GM12878 (cell line): ENCODE results near the gene CTNNA3. TPM values are rescaled to one million over a fixed set of nuclear protein-coding genes. Genes with fewer than 3 reads are reported as not detected.

Experiments used
- ATAC-seq: fragments of 200-7000 bp; cut with Tn5 transposase; 3 replicates; pipeline ENCODE4 v1.9.1; 2020; ENCODE audit warnings: mild to moderate bottlenecking, moderate library complexity
- BruUV-seq: library from RNA; stranded (reverse); fragments of 400-500 nt; replicated peaks from 2 replicates; lab custom pipeline; 2021; lab: Mats Ljungman, UMichigan
- CTCF ChIA-PET: fragments of 300-600 bp; sonication (Branson Sonifier 250); formaldehyde crosslinking; extraction: SDS; loops from one replicate; lab custom pipeline; 2021; ENCODE audit warnings: inconsistent platforms; lab: Yijun Ruan, JAX
- POLR2A ChIA-PET: fragments of 350-600 bp; formaldehyde crosslinking; extraction: SDS; loops from one replicate; lab custom pipeline; 2021; ENCODE audit warnings: inconsistent platforms; lab: Charles Lee
- RAD21 ChIA-PET: fragments of 300-600 bp; sonication (Branson Sonifier 250); formaldehyde crosslinking; loops from one replicate; lab custom pipeline; 2023; ENCODE audit warnings: antibody characterized with exemption; ENCODE audit not compliant: unreplicated experiment; lab: Charles Lee
- SMC1A ChIA-PET: fragments of 300-600 bp; sonication (Branson Sonifier 250); formaldehyde crosslinking; loops from one replicate; lab custom pipeline; 2023; ENCODE audit not compliant: unreplicated experiment, uncharacterized antibody; lab: Charles Lee
- DNase-seq: peaks from one replicate; pipeline ENCODE4 v3.0.0-alpha.2; 2011; ENCODE audit warnings: low read depth, low spot score
- FAIRE-seq: peaks from 3 replicates; lab custom pipeline; 2011; peaks lifted over from hg19 to GRCh38; lab: Jason Lieb, UNC
- H2AFZ ChIP-seq: 2 replicates; pipeline ENCODE4 v1.6.0; 2011; ENCODE audit warnings: low read depth, low read length, control low read depth; ENCODE audit not compliant: control insufficient read depth
- H3K27ac ChIP-seq: 2 replicates; pipeline ENCODE4 v1.5.1; 2011; ENCODE audit warnings: control low read depth; ENCODE audit not compliant: control insufficient read depth, insufficient read depth
- H3K27me3 ChIP-seq, 2 experiments: replicated peaks in 1 of 2; 2 replicates each; pipeline versions ENCODE4 v1.6.0 to v1.6.1; 2011; ENCODE audit warnings: low read length in 1 of 2; ENCODE audit not compliant: control insufficient read depth in 2 of 2, insufficient read depth in 2 of 2
- H3K36me3 ChIP-seq, 2 experiments: 2 replicates each; pipeline ENCODE4 v1.5.1; 2011; ENCODE audit warnings: low read length in 1 of 2; ENCODE audit not compliant: control insufficient read depth in 2 of 2, insufficient read depth in 2 of 2
- H3K4me1 ChIP-seq: 2 replicates; pipeline ENCODE4 v1.6.1; 2011; ENCODE audit warnings: mild to moderate bottlenecking, low read length, moderate library complexity, mixed read lengths; ENCODE audit not compliant: control insufficient read depth, insufficient read depth
- H3K4me2 ChIP-seq: 2 replicates; pipeline ENCODE4 v1.6.0; 2011; ENCODE audit warnings: control low read depth; ENCODE audit not compliant: control insufficient read depth, insufficient read depth
- H3K4me3 ChIP-seq: fragments of 200-600 bp; sonication (generic); 2 replicates; pipeline ENCODE4 v1.5.1; 2016
- H3K79me2 ChIP-seq: 2 replicates; pipeline ENCODE4 v1.6.0; 2011; ENCODE audit warnings: low read length; ENCODE audit not compliant: control insufficient read depth, insufficient read depth
- H3K9ac ChIP-seq: 2 replicates; pipeline ENCODE4 v1.8.0; 2011; ENCODE audit warnings: low read length, control low read depth, mixed read lengths; ENCODE audit not compliant: control insufficient read depth, insufficient read depth
- H3K9me3 ChIP-seq: replicated peaks from 3 replicates; pipeline ENCODE4 v1.5.1; 2011; ENCODE audit warnings: mild to moderate bottlenecking, low read length; ENCODE audit not compliant: control insufficient read depth, insufficient read depth
- H4K20me1 ChIP-seq: 2 replicates; pipeline ENCODE4 v1.6.0; 2011; ENCODE audit not compliant: control insufficient read depth, insufficient read depth
- ATF7 ChIP-seq: fragments of 450-650 bp; IDR thresholded peaks from 2 replicates; pipeline ENCODE4 v1.6.1; 2016; ENCODE audit warnings: low read depth, mild to moderate bottlenecking
- CBFB ChIP-seq: IDR thresholded peaks from 2 replicates; pipeline ENCODE4 v1.6.1; 2016; ENCODE audit warnings: antibody characterized with exemption, low read depth
- E2F8 ChIP-seq: fragments of 450-650 bp; IDR thresholded peaks from 2 replicates; pipeline ENCODE4 v1.6.1; 2018; ENCODE audit warnings: mild to moderate bottlenecking, low read depth, moderate library complexity; ENCODE audit not compliant: partially characterized antibody
- EED ChIP-seq: sonication (generic); IDR thresholded peaks from 2 replicates; pipeline ENCODE4 v1.6.1; 2016; ENCODE audit warnings: antibody characterized with exemption, low read depth
- JUNB ChIP-seq: IDR thresholded peaks from 2 replicates; pipeline ENCODE4 v1.6.1; 2016; ENCODE audit warnings: antibody characterized with exemption, mild to moderate bottlenecking
- KLF5 ChIP-seq: fragments of 450-650 bp; IDR thresholded peaks from 2 replicates; pipeline ENCODE4 v1.6.1; 2014; ENCODE audit warnings: mild to moderate bottlenecking; ENCODE audit not compliant: partially characterized antibody
- MEF2B ChIP-seq: fragments of 450-650 bp; IDR thresholded peaks from 2 replicates; pipeline ENCODE4 v1.6.1; 2018; ENCODE audit warnings: mild to moderate bottlenecking, moderate library complexity; ENCODE audit not compliant: partially characterized antibody, poor library complexity, severe bottlenecking
- PKNOX1 ChIP-seq: fragments of 450-650 bp; IDR thresholded peaks from 2 replicates; pipeline ENCODE4 v1.6.1; 2016; ENCODE audit warnings: mild to moderate bottlenecking
- POU2F2 ChIP-seq: IDR thresholded peaks from 3 replicates; pipeline ENCODE4 v1.6.1; 2011; ENCODE audit warnings: low read depth, mild to moderate bottlenecking, low read length, borderline replicate concordance
- PRDM15 ChIP-seq: fragments of 450-650 bp; formaldehyde crosslinking; IDR thresholded peaks from 2 replicates; pipeline ENCODE4 v1.4.0; 2020; ENCODE audit warnings: mild to moderate bottlenecking, moderate library complexity
- RB1 ChIP-seq: fragments of 450-650 bp; formaldehyde crosslinking; IDR thresholded peaks from 2 replicates; pipeline ENCODE4 v1.6.1; 2017; ENCODE audit warnings: mild to moderate bottlenecking, borderline replicate concordance
- RUNX3 ChIP-seq: IDR thresholded peaks from 2 replicates; pipeline ENCODE4 v1.6.1; 2012; ENCODE audit warnings: low read length, inconsistent platforms
- SREBF2 ChIP-seq: IDR thresholded peaks from 2 replicates; pipeline ENCODE4 v1.6.1; 2012; ENCODE audit warnings: mild to moderate bottlenecking, low read length
- YY1 ChIP-seq: IDR thresholded peaks from 2 replicates; pipeline ENCODE4 v1.6.1; 2011; ENCODE audit warnings: low read depth, mild to moderate bottlenecking, low read length
- ZNF384 ChIP-seq: IDR thresholded peaks from 2 replicates; pipeline ENCODE4 v1.6.1; 2012; ENCODE audit warnings: low read depth, mild to moderate bottlenecking, low read length, improper control_type of control experiment, borderline replicate concordance
- ZSCAN29 ChIP-seq: fragments of 450-650 bp; IDR thresholded peaks from 2 replicates; pipeline ENCODE4 v1.6.1; 2017; ENCODE audit warnings: mild to moderate bottlenecking, moderate library complexity
- WGBS: methylation state at CpG from one replicate; pipeline ENCODE4 v1.1.6; 2016; ENCODE audit warnings: low lambda C conversion rate; ENCODE audit not compliant: insufficient replicate concordance, insufficient coverage; ENCODE audit errors: missing lambda C conversion rate; 5-methylcytosine and 5-hydroxymethylcytosine counted together
- in situ Hi-C: fragments of 300-500 bp; cut with MboI; formaldehyde crosslinking; loops from 9 replicates; pipeline ENCODE4 v1.14.3; 2018; ENCODE audit warnings: mixed read lengths
- intact Hi-C: fragments of 100-400 bp; cut with micrococcal nuclease; formaldehyde crosslinking; loops from one replicate; pipeline ENCODE4 v1.14.2; 2022; ENCODE audit not compliant: unreplicated experiment
- polyA plus RNA-seq, 11 experiments: library from polyadenylated mRNA; depleted of rRNA in 4 of 11; unstranded in 6 of 11; stranded (reverse) in 5 of 11; fragments of >200 nt; fragmentation: Nextera tagmentation in 4 of 11; fragmentation: Illumina TruSeq in 1 of 11; extraction: Ambion mirVana in 4 of 11; extraction: Trizol in 1 of 11; gene quantifications; 1 replicate in 1 of 11; 2 replicates in 10 of 11; pipeline versions ENCODE4 v1.2.1 to v1.2.3, GENCODE V29; 2011 to 2016; ENCODE audit warnings: inconsistent platforms in 2 of 11, missing spikeins in 2 of 11, low read depth in 1 of 11
- total RNA-seq, 4 experiments: library from RNA; depleted of rRNA in 3 of 4; stranded (reverse); fragments of >200 nt in 3 of 4; fragmentation: Illumina TruSeq in 1 of 4; extraction: Trizol in 1 of 4; gene quantifications; 2 replicates each; pipeline versions ENCODE4 v1.2.1 to v1.2.3, GENCODE V29; 2013 to 2021

Gene CTNNA3
- total and polyA plus RNA-seq, 10 of the 15 experiments (the other 5 are each of a cell fraction or from before 2014, with no cell fraction given) = under 0.01 to 4.5 (median 0.22) TPM; not detected in 2

GRCh38 chr10:66837335-66837734 lies 858.7 kb downstream of the CTNNA3 start (continued):
- TF ChIP-seq CBFB (no peak), YY1 (no peak), RUNX3 (no peak)

GRCh38 chr10:66836771-66837170 lies 859.2 kb downstream of the CTNNA3 start:
- no peak overlapping the region for H3K27ac ChIP-seq
- no peaks in the 10 kb centered on the region for H3K79me2 ChIP-seq
- intact Hi-C loops (no loop called here), in situ Hi-C loops (no loop called here)
- FAIRE-seq (no peak), DNase-seq (no peak), ATAC-seq (no peak)
- POLR2A ChIA-PET = no interaction called here
- no peak overlapping the region for H3K9ac ChIP-seq
- SMC1A ChIA-PET = interaction anchor here (0.7 to 1.6 kb wide), 5 partner anchors 11 to 71 kb away, joined by 3 read pairs; no protein-coding TSS in a partner anchor
- CTCF ChIA-PET = interaction anchor here (1.3 to 1.6 kb wide), 2 partner anchors 26 to 95 kb away, joined by 3 to 5 read pairs; no protein-coding TSS in a partner anchor
- H3K4me1 ChIP-seq = no peaks in the 10 kb centered on the region
- RAD21 ChIA-PET = no interaction called here
- WGBS = 15% methylated on average over 2 of the region's 2 CpGs
- no TSS peak for BruUV-seq
- no peaks in the 10 kb centered on the region for H3K9me3 ChIP-seq
- H3K4me3 ChIP-seq = no peak overlapping the region
- H3K36me3 ChIP-seq = no peaks in the 10 kb centered on the region
- no peaks in the 10 kb centered on the region for H3K27me3 ChIP-seq
- no peak overlapping the region for H3K4me2 ChIP-seq
- no peaks in the 10 kb centered on the region for H4K20me1 ChIP-seq
- no peak overlapping the region for H2AFZ ChIP-seq
- TF ChIP-seq ATF7 = no peak
- no peak for TF ChIP-seq JUNB
- TF ChIP-seq POU2F2 = no peak
- TF ChIP-seq RB1 = no peak
- TF ChIP-seq EED = no peak
- TF ChIP-seq PRDM15 (CRISPR knock-in tag) = no peak
- no peak for TF ChIP-seq MEF2B
- no peak for TF ChIP-seq ZNF384
- TF ChIP-seq ZSCAN29 = no peak
- no peak for TF ChIP-seq PKNOX1
- no peak for TF ChIP-seq E2F8
- TF ChIP-seq KLF5 = no peak
- no peak for TF ChIP-seq SREBF2
